Measurements from ENCODE around the gene WDR45B. TPM values are rescaled to one million over a fixed set of nuclear protein-coding genes. Genes with fewer than 3 reads are reported as not detected.
A peak's percentile ranks its signal among the peaks of the same experiment; 100 is the strongest.
"Not testable (repeated sequence)": the region's sequence is repeated elsewhere in the genome, so short reads cannot be mapped to it uniquely, and the experiment has no call there.

WDR45B gene
- total RNA-seq, 2 donors from 2014 or later: 68.0 to 75.7 TPM

DNA sequence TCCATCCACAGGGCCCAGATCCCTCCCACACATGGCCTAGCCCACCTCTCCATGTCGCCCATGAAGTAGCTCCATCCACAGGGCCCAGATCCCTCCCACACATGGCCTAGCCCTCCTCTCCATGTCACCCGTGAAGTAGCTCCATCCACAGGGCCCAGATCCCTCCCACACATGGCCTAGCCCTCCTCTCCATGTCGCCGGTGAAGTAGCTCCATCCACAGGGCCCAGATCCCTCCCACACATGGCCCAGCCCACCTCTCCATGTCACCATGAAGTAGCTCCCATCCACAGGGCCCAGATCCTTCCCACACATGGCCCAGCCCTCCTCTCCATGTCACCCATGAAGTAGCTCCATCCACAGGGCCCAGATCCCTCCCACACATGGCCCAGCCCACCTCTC lies 68.3 kb downstream of the WDR45B start:
- H3K27ac Mint-ChIP-seq; DNase-seq (ENCODE audit: low spot score); H3K9me3 Mint-ChIP-seq; H3K27me3 Mint-ChIP-seq; H3K4me1 Mint-ChIP-seq (ENCODE audit: low read depth in 2 of 2); H3K4me3 Mint-ChIP-seq; ATAC-seq; H3K36me3 Mint-ChIP-seq: not testable (repeated sequence)

DNA sequence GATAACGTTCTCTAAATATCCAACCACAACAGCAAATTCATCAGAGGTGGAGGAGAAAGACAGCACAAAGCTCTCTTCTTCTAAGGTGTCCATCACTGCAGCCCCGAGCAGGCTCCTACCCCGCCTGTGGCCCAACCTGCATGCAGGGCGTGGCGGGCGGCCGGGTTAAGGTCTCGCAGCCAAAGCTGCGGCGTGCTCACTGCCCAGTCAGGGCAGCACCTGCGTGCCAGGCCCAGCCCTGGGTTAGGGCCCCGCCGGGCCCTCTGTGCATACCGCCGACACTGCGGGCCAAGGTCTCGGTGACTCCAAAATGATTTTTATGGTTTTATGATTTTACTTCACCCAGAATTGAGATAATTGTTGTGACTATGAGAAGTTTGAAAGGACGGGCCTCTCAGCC lies 70.9 kb downstream of the WDR45B start:
- H3K36me3 Mint-ChIP-seq: peaks cover 5% of the 10 kb centered on the region
- H3K4me3 Mint-ChIP-seq: no peak overlapping the region
- no peak overlapping the region for H3K27ac Mint-ChIP-seq
- H3K9me3 Mint-ChIP-seq: no peaks in the 10 kb centered on the region
- DNase-seq (ENCODE audit: low spot score): no peak
- no peak for ATAC-seq
- H3K4me1 Mint-ChIP-seq (ENCODE audit: low read depth in 2 of 2): no peaks in the 10 kb centered on the region
- no peaks in the 10 kb centered on the region for H3K27me3 Mint-ChIP-seq

DNA sequence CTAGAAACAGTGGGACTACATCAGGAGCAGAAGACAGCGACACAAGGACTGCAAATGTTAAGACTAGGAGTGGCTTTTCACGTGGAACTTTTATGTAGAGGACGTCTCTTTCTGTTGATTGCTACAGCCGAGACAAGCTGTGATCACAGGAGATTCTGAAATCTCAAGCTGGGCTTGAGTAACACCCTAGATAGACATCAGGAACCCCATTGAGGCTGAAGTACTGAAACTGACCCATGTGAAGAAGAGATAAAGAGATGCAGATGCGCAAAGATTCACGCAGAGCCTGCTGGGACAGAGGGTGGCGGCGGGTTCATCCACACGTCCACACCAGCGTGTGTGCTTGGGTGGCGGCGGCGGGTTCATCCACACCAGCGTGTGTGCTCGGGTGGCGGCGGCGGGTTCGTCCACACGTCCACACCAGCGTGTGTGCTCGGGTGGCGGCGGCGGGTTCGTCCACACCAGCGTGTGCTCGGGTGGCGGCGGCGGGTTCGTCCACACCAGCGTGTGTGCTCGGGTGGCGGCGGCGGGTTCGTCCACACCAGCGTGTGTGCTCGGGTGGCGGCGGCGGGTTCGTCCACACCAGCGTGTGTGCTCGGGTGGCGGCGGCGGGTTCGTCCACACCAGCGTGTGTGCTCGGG lies 72.5 kb downstream of the WDR45B start:
- not testable (repeated sequence) for DNase-seq (ENCODE audit: low spot score); H3K27ac Mint-ChIP-seq; ATAC-seq; H3K27me3 Mint-ChIP-seq; H3K4me3 Mint-ChIP-seq; H3K4me1 Mint-ChIP-seq (ENCODE audit: low read depth in 2 of 2); H3K9me3 Mint-ChIP-seq; H3K36me3 Mint-ChIP-seq

DNA sequence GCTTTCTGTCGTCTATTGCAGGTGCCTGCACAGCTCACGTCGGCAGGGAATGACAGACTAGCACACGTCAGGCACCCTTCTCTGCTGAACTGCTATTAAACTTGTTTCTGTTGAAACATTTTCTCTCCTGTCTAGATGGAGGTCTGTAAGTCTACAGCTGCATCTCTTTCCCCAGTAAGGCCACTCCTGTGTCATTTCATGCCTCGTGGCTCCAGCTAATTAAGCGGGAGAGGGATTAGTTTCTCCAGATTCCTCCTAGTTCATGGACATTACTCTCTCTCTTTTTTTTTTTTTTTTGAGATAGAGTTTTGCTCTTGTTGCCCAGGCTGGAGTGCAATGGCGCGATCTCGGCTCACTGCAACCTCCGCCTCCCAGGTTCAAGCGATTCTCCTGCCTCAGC lies 74.2 kb downstream of the WDR45B start:
- no peaks in the 10 kb centered on the region for H3K27me3 Mint-ChIP-seq
- H3K9me3 Mint-ChIP-seq: no peaks in the 10 kb centered on the region
- no peak for DNase-seq (ENCODE audit: low spot score)
- no peak overlapping the region for H3K27ac Mint-ChIP-seq
- ATAC-seq: no peak
- H3K36me3 Mint-ChIP-seq: peaks cover 5% of the 10 kb centered on the region
- H3K4me3 Mint-ChIP-seq: no peak overlapping the region
- no peaks in the 10 kb centered on the region for H3K4me1 Mint-ChIP-seq (ENCODE audit: low read depth in 2 of 2)

DNA sequence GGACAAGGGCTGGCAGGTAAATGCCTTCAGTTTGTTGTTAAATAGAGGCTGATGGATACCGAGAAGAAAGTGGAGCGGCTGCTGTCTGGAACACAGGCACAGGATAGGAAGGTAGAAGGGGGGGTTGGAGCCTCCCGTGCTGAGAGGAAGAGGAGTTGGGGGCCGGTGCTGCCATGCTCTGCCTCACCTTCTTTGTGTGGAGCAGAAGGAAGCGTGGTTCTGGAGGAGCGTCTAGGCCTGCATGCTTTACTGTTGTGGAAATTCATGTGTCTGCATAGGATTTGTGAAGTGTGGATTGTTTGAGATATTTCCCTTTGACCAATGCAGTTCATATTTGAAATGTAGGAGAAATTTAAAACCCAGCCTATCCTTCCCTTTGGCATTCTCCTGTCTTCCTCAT lies 76.4 kb downstream of the WDR45B start:
- H3K9me3 Mint-ChIP-seq: no peaks in the 10 kb centered on the region
- ATAC-seq: no peak
- no peak overlapping the region for H3K4me3 Mint-ChIP-seq
- peaks cover 5% of the 10 kb centered on the region for H3K36me3 Mint-ChIP-seq
- DNase-seq (ENCODE audit: low spot score): no peak
- H3K4me1 Mint-ChIP-seq (ENCODE audit: low read depth in 2 of 2): peaks cover 0 to 4% of the 10 kb centered on the region in 2 donors
- H3K27ac Mint-ChIP-seq: no peak overlapping the region
- H3K27me3 Mint-ChIP-seq: no peaks in the 10 kb centered on the region

DNA sequence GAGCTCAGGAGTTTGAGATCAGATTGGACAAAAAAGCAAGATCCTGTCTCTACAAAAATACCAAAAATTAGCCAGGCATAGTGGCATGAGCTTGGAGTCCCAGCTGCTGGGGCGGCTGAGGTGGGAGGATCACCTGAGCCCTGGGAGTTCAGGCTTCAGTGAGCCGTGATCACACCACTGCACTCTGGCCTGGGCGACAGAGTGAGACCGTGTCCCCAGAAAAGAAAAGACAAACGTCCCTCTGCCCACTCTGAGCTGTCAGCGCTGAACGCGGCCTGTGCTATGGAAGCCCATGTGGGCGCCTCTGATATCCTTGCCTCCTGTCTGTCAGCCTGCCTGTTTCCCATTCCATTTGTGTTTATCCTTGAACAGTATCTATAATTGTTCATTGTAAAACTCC lies 78.0 kb downstream of the WDR45B start:
- peaks cover 0 to 4% of the 10 kb centered on the region in 2 donors for H3K4me1 Mint-ChIP-seq (ENCODE audit: low read depth in 2 of 2)
- H3K36me3 Mint-ChIP-seq: peaks cover under 1% of the 10 kb centered on the region
- H3K27ac Mint-ChIP-seq: peak overlapping the region in 1 of 2 donors; percentile 60
- H3K4me3 Mint-ChIP-seq: no peak overlapping the region
- DNase-seq (ENCODE audit: low spot score): no peak
- H3K9me3 Mint-ChIP-seq: no peaks in the 10 kb centered on the region
- no peak for ATAC-seq
- H3K27me3 Mint-ChIP-seq: no peaks in the 10 kb centered on the region

DNA sequence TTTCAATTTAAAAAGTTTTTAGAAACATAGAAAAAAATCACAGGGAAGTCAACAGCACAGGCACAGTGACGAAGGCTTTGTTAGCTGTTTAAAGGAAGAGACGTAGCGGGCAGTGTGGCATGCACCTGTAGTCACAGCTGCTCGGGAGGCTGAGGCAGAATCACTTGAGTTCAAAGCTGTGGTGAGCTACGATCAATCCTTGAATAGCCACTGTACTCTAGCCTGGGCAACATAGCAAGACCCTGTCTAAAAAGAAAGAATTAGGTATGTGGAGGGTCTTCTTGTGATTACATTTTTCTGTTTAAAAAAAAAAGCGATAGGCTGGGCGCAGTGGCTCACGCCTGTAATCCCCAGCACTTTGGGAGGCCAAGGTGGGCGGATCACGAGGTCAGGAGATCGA lies 78.6 kb downstream of the WDR45B start:
- Mint-ChIP-seq H3K36me3 (no peaks in the 10 kb centered on the region), H3K9me3 (no peaks in the 10 kb centered on the region), H3K27ac (no peak overlapping the region), H3K27me3 (no peaks in the 10 kb centered on the region), H3K4me3 (no peak overlapping the region), H3K4me1 (ENCODE audit: low read depth in 2 of 2) (peaks cover 0 to 4% of the 10 kb centered on the region in 2 donors)
- DNase-seq (ENCODE audit: low spot score) (no peak), ATAC-seq (no peak)

DNA sequence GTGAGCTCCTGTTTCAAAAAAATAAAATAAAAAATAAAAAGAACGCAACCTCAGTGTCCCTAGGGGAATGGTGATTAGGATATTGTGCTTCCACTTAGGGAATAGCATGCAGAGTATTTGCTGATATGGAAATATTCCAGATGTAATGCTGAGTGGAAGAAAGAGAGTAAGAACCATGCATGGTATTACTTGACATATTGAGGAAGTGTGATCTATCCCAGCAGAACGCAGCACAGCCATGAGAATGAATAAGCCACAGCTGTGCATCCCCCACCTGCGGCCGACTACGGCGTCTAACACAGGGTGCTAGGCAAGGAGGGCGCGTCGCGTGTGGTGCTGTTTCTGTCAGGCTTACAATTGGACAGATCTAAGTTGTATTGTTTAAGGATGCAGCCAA lies 79.2 kb downstream of the WDR45B start:
- ATAC-seq (no peak), DNase-seq (ENCODE audit: low spot score) (no peak)
- peaks cover 0 to 4% of the 10 kb centered on the region in 2 donors for H3K4me1 Mint-ChIP-seq (ENCODE audit: low read depth in 2 of 2)
- no peak overlapping the region for H3K4me3 Mint-ChIP-seq
- H3K27ac Mint-ChIP-seq: no peak overlapping the region
- H3K27me3 Mint-ChIP-seq: no peaks in the 10 kb centered on the region
- no peaks in the 10 kb centered on the region for H3K36me3 Mint-ChIP-seq
- no peaks in the 10 kb centered on the region for H3K9me3 Mint-ChIP-seq

DNA sequence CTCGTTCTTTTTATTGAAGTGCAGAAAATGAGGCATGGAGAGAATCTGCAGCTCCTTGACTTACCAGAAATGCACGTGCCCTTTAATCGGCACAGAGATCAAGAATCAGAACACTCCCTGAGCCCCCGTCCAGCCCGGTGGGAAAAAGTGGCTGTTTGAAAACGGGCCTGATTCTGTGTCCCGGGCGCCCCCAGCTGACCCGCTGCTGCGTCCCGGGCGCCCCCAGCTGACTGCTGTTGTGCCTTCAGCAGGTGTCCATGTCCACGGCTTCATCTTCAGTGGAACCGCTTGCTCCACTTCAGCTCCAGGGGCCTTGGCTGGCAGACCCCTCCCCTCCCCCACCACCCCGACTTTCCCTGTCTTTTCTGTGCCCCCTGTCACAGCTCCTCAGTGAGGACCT lies 81.0 kb downstream of the WDR45B start:
- Mint-ChIP-seq H3K27ac (no peak overlapping the region), H3K36me3 (no peaks in the 10 kb centered on the region), H3K9me3 (no peaks in the 10 kb centered on the region), H3K4me3 (no peak overlapping the region), H3K4me1 (ENCODE audit: low read depth in 2 of 2) (peaks cover 0 to 4% of the 10 kb centered on the region in 2 donors), H3K27me3 (no peaks in the 10 kb centered on the region)
- ATAC-seq (no peak), DNase-seq (ENCODE audit: low spot score) (no peak)

DNA sequence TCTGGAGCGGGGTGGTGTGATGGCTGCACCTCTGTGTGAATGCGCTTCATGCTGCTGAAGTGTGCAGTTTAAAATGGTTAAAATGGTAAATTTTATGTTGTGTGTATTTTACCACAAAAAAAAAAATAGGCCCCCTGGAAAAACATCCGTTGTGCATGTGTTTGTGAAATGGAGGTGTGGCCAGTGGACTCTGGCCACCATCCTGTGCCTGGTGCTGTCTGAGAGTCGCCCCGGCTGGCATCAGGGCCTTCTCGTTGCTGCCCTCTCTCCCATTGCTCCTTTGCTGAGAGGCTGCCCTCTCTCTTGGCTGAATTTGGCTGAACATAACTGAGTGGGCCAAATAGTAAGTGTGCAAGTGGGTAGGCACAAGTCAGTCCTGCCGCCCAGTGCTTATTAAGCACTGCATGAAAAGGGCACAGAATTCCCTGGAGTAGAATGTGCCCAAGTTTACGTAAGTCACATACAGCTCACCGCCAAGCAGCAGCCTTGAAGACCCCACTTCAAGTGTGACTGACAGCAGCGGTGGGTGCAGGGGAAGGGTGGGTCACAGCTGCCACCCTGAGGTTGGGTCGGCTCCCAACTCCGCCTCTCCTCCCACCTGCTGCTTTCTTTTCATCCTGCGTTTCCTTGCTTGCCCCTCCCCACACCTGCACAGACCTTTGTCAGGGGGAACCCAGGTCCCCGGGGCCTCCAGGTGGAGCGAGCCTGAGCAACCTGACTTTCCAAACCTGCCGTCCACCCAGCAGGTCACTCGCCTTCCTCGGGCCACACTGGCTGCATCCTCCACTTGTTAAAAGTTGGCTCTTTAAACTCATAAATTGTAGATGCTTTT lies 81.9 kb downstream of the WDR45B start:
- H3K27ac Mint-ChIP-seq: no peak overlapping the region
- H3K36me3 Mint-ChIP-seq: no peaks in the 10 kb centered on the region
- H3K27me3 Mint-ChIP-seq: no peaks in the 10 kb centered on the region
- H3K9me3 Mint-ChIP-seq: no peaks in the 10 kb centered on the region
- peaks cover 2 to 5% of the 10 kb centered on the region in 2 donors for H3K4me1 Mint-ChIP-seq (ENCODE audit: low read depth in 2 of 2)
- no peak for ATAC-seq
- no peak overlapping the region for H3K4me3 Mint-ChIP-seq
- DNase-seq (ENCODE audit: low spot score): no peak

DNA sequence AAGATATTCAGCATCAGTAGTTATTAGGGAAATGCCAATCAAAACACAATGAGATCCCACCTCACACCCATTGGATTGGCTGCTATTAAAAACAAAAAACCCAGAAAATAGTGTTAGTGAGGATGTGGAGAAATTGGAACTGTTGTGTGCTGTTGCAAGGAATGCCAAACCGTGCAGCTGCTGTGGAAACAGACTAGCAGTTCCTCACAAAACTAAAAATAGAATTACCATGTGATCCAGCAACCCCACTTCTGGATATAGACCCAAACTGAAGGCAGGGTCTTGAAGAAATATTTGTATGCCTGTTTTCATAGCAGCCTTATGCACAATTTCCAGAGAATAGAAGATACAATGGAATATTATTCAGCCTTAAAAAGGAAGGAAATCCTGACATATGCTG lies 82.7 kb downstream of the WDR45B start:
- H3K36me3 Mint-ChIP-seq: no peaks in the 10 kb centered on the region
- ATAC-seq (no peak), DNase-seq (ENCODE audit: low spot score) (no peak)
- no peak overlapping the region for H3K4me3 Mint-ChIP-seq
- H3K27ac Mint-ChIP-seq: no peak overlapping the region
- H3K4me1 Mint-ChIP-seq (ENCODE audit: low read depth in 2 of 2): peaks cover 8 to 10% of the 10 kb centered on the region in 2 donors
- no peaks in the 10 kb centered on the region for H3K9me3 Mint-ChIP-seq
- no peaks in the 10 kb centered on the region for H3K27me3 Mint-ChIP-seq

Other genes starting within 250 kb of the WDR45B start
- gene HEXD, start 230.1 kb downstream of the WDR45B start, total RNA-seq: 10 to 100 TPM; 19.5 to 40.1 TPM
- 10 to 100 TPM; 29.7 to 30.1 TPM for gene OGFOD3, start 229.9 kb downstream of the WDR45B start, total RNA-seq
- 100 to 1,000 TPM; 300 to 380 TPM for gene CYBC1, start 197.7 kb downstream of the WDR45B start, total RNA-seq
- 100 to 1,000 TPM; 217 to 295 TPM for gene NARF, start 189.7 kb downstream of the WDR45B start, total RNA-seq
- 100 to 1,000 TPM in 1 of 2 donors, 10 to 100 TPM in 1; 60.9 to 108 TPM for gene FOXK2, start 128.7 kb downstream of the WDR45B start, total RNA-seq
- 1 to 10 TPM; 1.1 to 1.2 TPM for gene RAB40B, start 50.3 kb upstream of the WDR45B start, total RNA-seq
- gene FN3KRP, start 68.3 kb upstream of the WDR45B start, total RNA-seq: 10 to 100 TPM; 29.4 to 48.4 TPM
- gene FN3K, start 87.2 kb upstream of the WDR45B start, total RNA-seq: 1 to 10 TPM; 1.6 TPM
- gene TBCD, start 103.6 kb upstream of the WDR45B start, total RNA-seq: 100 to 1,000 TPM in 1 of 2 donors, 10 to 100 TPM in 1; 66.5 to 166 TPM
- gene ZNF750, start 191.6 kb upstream of the WDR45B start, total RNA-seq: not detected